Measurements from ENCODE around the gene SLC2A6.
A peak's percentile ranks its signal among the peaks of the same experiment; 100 is the strongest.
"Not testable (repeated sequence)": the region's sequence is repeated elsewhere in the genome, so short reads cannot be mapped to it uniquely, and the experiment has no call there.

SLC2A6 gene

DNA sequence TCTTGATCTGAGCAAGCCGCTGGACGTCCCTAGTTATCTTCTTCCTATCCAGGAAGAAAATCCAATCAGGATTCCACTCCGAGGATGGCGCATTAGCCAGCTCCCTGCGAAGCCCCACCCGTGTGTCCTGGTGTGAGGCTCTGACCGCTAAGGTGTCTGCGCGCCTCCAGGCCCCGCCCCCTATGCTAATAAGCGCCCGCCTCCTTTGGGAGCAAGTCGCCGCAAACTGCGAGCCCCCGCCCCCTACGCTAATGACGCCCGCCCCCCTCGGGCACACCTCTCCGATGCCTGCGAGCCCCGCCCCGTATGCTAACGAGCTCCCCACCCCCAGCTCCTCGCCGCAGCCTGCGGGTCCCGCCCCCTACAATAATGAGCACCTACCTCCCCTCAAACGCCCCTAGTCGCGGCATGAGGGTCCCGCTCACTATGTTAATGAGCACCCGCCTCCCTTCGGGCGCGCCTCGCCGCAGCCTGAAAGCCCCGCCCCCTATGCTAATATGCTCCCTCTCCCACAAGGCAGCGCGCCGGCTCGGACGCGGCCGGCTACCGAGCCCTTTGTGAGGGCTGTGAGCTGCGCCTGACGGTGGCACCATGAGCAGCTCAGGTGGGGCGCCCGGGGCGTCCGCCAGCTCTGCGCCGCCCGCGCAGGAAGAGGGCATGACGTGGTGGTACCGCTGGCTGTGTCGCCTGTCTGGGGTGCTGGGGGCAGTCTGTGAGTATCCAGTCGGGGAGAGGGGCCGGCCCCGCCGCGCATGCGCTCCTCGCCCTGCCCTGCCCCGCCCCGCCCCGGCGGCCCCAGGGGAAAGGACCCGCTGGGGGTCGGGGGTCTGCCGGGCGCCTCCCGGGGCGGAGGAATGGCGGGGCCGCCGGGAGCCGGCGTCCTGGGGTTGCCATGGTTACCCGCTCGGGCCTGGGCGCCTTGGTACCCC lies 19.2 kb downstream of the SLC2A6 start, which contains the start of gene CACFD1:
CACFD1 (plus strand) TSS at position 503 of the 929 bp plus-strand sequence; CDS start at position 592, 89 bp downstream.
- peak; percentile 99 for DNase-seq

DNA sequence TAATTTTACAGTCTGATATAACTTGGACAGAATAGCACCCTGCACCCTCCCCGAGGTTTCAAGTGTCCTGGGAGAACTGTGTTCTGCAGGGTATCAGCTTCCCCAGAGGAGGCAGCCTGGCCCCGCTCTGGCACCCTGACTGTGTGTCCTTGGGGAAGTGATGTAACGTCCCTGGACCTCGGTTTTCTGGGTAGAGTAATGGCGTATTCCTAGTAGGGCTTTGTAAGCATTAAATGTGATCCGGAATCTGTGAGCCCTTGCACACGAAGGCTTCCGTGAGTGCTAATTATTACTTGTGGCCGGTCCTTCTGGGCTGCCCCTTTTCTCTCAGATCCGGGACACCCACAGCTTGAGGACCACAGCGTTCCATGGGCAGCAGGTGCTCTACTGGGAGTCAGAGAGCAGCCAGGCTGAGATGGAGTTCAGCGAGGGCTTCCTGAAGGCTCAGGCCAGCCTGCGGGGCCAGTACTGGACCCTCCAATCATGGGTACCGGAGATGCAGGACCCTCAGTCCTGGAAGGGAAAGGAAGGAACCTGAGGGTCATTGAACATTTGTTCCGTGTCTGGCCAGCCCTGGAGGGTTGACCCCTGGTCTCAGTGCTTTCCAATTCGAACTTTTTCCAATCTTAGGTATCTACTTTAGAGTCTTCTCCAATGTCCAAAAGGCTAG lies 20.1 kb downstream of the SLC2A6 start:
- DNase-seq: peak; percentile 39

- DNase-seq: no peak
Measured at GRCh38 chr9:133457748-133458147, 21.2 kb downstream of the SLC2A6 start.

DNA sequence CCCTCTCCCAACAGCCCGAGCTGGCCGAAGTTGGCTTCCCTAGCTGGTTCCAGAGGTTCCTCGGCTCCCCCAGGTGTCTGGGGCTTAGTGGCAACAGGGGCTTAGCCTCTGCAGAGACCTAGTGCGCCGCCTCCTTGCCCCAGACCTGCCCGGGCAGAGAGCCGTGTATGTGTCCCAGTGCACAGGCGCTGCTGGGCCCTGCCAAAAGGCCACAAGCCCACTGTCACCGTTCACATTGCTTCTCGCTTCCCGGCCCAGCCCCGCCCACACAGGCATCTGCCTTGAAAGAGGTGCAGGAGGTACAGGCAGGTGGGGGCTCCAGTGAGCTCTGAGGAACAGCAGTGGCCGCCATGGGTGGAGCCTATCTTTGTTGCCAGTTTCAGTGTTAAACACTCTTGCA lies 21.7 kb downstream of the SLC2A6 start:
- DNase-seq: no peak

- no peak for DNase-seq
Measured at GRCh38 chr9:133456409-133456808, 22.5 kb downstream of the SLC2A6 start.

GRCh38 chr9:133455936-133456335 lies 23.0 kb downstream of the SLC2A6 start:
- no peak for DNase-seq

DNA sequence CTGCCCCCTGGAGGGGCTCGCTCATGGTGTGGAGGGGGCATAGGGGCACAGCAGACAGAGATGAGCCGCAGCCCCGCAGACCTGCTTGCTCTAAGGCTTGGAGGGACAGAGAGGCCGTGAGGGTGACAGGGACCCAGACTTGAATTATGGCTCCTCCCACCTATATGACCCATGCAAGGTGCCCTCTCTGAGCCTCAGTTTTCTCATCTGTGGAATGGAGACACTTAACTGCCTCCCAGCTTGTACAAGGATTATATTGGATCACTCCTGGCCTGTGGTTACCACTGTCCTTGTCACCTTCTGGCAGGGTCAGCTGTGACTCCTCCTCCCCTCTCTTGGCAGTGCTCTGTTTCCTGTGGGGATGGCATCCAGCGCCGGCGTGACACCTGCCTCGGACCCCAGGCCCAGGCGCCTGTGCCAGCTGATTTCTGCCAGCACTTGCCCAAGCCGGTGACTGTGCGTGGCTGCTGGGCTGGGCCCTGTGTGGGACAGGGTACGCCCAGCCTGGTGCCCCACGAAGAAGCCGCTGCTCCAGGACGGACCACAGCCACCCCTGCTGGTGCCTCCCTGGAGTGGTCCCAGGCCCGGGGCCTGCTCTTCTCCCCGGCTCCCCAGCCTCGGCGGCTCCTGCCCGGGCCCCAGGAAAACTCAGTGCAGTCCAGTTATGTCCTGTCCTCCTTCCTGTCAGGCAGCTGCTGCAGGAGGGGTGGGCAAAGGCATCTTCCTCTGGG lies 23.8 kb downstream of the SLC2A6 start:
- DNase-seq: no peak

DNA sequence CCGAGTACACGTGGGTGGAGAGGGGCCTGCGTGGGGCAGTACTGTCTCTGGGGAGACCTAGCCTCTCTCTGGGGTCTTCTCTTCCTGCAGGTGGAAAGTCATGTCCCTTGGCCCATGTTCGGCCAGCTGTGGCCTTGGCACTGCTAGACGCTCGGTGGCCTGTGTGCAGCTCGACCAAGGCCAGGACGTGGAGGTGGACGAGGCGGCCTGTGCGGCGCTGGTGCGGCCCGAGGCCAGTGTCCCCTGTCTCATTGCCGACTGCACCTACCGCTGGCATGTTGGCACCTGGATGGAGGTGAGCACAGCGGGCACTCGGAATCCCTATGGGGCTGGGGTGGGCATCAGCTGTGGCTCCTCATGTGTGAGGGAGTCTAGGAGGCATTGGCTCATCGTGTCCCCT lies 24.6 kb downstream of the SLC2A6 start:
- no peak for DNase-seq

DNA sequence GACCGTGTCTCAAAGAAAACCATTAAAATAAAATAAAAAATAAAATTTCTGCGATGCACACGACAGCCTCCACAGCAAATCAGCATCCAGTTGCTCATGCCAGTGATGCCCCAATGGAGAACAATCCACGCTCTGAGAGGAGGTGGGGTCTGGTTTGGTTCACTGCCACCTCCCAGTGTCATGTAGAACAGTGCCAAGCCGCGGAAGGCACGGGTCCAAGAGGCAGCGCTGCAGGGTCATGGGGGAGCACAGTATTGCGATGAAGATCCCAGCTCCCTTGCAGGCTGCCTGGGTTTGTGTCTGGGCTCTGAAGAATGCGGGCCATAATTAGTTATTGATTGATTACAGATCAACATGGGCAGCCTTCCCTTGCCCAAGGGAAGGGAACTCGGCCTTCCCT lies 25.2 kb downstream of the SLC2A6 start:
- DNase-seq: no peak

GRCh38 chr9:133452562-133452961 lies 26.3 kb downstream of the SLC2A6 start:
- no peak for DNase-seq

DNA sequence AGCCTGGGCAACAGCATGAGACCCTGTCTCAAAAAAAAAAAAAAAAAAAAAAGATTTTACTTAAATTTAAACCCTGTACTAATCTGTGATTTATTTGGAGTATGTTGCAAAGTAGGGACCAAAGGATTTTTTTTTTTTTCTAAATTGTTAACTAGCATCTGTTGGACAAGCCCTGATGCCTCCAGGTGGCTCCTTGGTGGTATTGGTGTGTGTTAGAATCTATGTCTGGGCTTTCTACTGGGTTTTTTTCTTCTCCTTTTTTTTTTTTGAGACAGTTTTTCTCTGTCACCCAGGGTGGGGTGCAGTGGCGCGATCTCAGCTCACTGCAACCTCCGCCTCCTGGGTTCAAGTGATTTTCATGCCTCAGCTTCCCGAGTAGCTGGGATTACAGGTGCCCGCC lies 27.0 kb downstream of the SLC2A6 start:
- not testable (repeated sequence) for DNase-seq

- DNase-seq: peak; percentile 3
Measured at GRCh38 chr9:133449760-133450159, 29.1 kb downstream of the SLC2A6 start.

GRCh38 chr9:133448487-133448972 lies 30.4 kb downstream of the SLC2A6 start:
- no peak for DNase-seq

DNA sequence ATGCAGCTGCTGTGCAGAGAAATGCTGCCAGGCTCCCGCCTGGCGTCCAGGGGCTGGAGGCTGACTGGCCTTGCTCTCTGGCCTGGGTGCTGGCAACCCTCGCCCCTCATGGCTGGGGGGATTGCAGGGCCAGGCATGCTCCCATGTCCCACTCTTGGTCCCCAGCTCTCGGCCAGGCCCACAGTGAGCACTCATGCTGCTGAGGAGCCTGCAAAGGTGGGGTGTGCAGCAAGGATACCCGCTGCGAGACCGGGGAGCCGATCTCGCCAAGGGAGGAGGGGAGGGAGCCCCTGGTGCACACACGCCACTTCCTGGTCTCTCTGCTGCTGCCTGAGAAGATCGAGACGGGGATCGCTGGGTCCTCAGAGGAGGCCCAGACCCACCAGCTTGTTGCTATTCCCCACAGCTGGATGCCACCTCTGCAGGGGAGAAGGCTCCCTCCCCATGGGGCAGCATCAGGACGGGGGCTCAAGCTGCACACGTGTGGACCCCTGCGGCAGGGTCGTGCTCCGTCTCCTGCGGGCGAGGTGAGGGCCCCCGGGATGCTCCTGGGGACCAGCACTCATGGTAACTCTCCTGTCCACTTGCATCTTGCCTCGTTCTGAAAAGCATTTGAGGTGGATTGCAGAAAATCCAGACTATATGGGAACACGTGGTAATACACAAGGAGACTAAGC lies 33.5 kb downstream of the SLC2A6 start:
- no peak for DNase-seq

GRCh38 chr9:133443982-133444381 lies 34.9 kb downstream of the SLC2A6 start:
- DNase-seq: peak; percentile 69

- no peak for DNase-seq
Measured at GRCh38 chr9:133443248-133443647, 35.7 kb downstream of the SLC2A6 start.

DNA sequence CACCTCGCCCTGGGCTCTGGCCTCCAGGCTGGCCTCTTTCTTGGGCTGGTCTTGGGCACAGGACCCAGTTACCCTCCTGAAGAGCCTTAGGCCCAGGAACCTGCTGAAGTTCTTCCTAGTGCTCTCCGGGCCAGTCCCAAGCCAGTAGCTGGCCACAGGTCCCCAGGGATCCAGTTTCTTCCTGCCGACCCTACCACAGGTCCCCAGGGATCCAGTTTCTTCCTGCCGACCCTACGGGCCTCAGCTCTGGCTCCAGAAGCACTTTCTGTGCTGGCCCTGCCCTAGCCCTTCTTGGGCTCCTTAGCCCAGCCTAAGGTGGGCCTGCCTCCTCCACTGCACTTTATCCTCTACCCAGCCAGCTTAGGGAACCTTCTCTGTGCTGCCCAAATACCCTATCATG lies 37.3 kb downstream of the SLC2A6 start:
- no peak for DNase-seq

GRCh38 chr9:133440874-133441273 lies 38.0 kb downstream of the SLC2A6 start:
- DNase-seq: no peak

- DNase-seq: no peak
Measured at GRCh38 chr9:133439337-133439736, 39.6 kb downstream of the SLC2A6 start.

DNA sequence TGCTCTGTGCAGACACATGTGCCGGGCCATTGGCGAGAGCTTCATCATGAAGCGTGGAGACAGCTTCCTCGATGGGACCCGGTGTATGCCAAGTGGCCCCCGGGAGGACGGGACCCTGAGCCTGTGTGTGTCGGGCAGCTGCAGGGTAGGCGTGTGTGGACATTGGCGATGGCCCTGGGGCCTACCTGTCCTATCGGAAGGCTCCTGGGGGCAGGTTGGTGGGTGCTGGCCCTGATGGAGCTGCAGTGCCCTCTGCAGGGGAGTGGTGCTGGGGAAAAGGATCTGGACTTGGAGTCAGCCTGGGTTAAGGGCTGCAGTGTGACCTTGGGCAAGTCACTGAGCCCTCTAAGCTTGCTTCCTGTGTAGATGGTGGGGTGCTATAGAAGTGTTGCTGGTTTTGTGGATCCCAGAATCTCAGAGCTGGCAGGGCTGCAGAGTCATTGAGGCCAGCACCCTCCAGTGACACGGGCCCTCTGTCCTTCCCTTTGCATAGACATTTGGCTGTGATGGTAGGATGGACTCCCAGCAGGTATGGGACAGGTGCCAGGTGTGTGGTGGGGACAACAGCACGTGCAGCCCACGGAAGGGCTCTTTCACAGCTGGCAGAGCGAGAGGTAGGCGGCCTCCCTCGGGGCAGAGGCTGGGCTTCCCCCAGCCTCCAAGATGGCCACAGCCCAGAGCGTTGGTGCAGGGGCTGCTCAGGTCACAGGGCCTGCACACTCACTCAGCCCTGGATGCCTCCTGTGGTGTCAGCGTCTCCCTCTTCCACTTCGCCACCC lies 41.0 kb downstream of the SLC2A6 start:
- DNase-seq: no peak

DNA sequence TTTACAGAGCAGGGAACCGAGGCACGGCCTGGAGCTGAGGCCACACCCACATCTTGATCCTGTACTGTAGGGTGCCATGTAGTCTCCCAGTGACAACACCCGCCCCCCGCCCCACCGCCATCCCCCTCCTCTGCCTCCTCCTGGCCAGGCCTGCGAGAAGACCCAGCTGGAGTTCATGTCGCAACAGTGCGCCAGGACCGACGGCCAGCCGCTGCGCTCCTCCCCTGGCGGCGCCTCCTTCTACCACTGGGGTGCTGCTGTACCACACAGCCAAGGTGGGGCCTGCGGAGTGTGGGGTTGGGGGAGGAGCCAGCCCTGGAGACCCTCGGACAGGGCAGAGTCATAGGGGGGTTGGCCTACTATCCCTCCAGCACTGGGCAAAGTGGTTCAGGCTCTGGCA lies 42.2 kb downstream of the SLC2A6 start:
- DNase-seq: no peak

DNA sequence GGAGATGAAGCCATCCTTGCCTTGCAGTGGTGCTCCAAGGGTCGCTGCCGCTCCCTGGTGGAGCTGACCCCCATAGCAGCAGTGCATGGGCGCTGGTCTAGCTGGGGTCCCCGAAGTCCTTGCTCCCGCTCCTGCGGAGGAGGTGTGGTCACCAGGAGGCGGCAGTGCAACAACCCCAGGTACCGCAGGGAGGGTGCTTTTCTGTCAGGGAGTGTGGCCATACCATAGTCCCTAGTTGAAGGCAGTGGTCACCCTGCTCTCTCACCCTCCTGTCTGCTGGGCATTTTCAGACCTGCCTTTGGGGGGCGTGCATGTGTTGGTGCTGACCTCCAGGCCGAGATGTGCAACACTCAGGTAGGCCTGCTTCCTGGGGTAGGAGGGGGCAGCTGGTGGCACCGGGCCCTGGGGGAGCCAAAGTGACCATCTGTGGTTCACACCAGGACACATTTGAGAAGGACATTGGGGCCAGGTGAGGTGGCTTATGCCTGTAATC lies 45.5 kb downstream of the SLC2A6 start:
- DNase-seq: no peak
